H1 (cell line): ENCODE data around the gene PLCB1. TPM values are rescaled to one million over a fixed set of nuclear protein-coding genes. Genes with fewer than 3 reads are reported as not detected.

Experiments
- CTCF ChIA-PET: fragments of 300-600 bp; sonication (Branson Sonifier 250); formaldehyde crosslinking; loops from one replicate; lab custom pipeline; 2021; ENCODE audit not compliant: partially characterized antibody; lab: Charles Lee
- POLR2A ChIA-PET: fragments of 300-600 bp; sonication (Branson Sonifier 250); formaldehyde crosslinking; loops from one replicate; lab custom pipeline; 2021; ENCODE audit warnings: inconsistent platforms; ENCODE audit not compliant: partially characterized antibody; lab: Charles Lee
- DNase-seq, 2 experiments: peaks; one replicate each; pipeline versions ENCODE4 v3.0.0 to v3.0.0-alpha.2; 2010 to 2022; ENCODE audit warnings: low spot score in 2 of 2, low read depth in 1 of 2, mixed read lengths in 1 of 2
- FAIRE-seq: peaks from 2 replicates; lab custom pipeline; 2011; peaks lifted over from hg19 to GRCh38; lab: Jason Lieb, UNC
- H2AFZ ChIP-seq: 2 replicates; pipeline ENCODE4 v1.8.1; 2012; ENCODE audit warnings: low read length, inconsistent platforms
- H2AK5ac ChIP-seq: 2 replicates; pipeline ENCODE4 v1.6.1; 2013; ENCODE audit warnings: low read depth, low read length
- H2BK120ac ChIP-seq: replicated peaks from 2 replicates; pipeline ENCODE3; 2013; ENCODE audit warnings: low read depth, low read length, inconsistent platforms
- H2BK12ac ChIP-seq: 2 replicates; pipeline ENCODE4 v1.6.1; 2013; ENCODE audit warnings: low read depth, low read length
- H2BK15ac ChIP-seq: 2 replicates; pipeline ENCODE4 v1.6.1; 2013; ENCODE audit warnings: low read length
- H2BK20ac ChIP-seq: 2 replicates; pipeline ENCODE4 v1.6.1; 2013; ENCODE audit warnings: low read length
- H2BK5ac ChIP-seq: 2 replicates; pipeline ENCODE4 v1.6.1; 2013; ENCODE audit warnings: low read depth, low read length
- H3K14ac ChIP-seq: 2 replicates; pipeline ENCODE4 v1.6.1; 2013; ENCODE audit warnings: inconsistent platforms; ENCODE audit not compliant: insufficient read length
- H3K18ac ChIP-seq: 2 replicates; pipeline ENCODE4 v1.6.1; 2013; ENCODE audit warnings: low read length; ENCODE audit errors: extremely low read depth
- H3K23ac ChIP-seq: 2 replicates; pipeline ENCODE4 v1.6.1; 2013; ENCODE audit warnings: inconsistent platforms; ENCODE audit not compliant: insufficient read length
- H3K23me2 ChIP-seq: 2 replicates; pipeline ENCODE4 v1.6.1; 2013; ENCODE audit warnings: low read depth, low read length
- H3K27ac ChIP-seq: 2 replicates; pipeline ENCODE4 v1.6.1; 2011; ENCODE audit warnings: low read depth, low read length, inconsistent platforms
- H3K27me3 ChIP-seq, 4 experiments: replicated peaks in 1 of 4; 1 replicate in 1 of 4; 2 replicates in 3 of 4; pipeline versions ENCODE4 v1.6.1 to v1.8.1; 2011 to 2013; ENCODE audit warnings: low read length in 3 of 4, mild to moderate bottlenecking in 3 of 4, inconsistent platforms in 2 of 4, mixed read lengths in 2 of 4, moderate library complexity in 1 of 4; ENCODE audit not compliant: control insufficient read depth in 3 of 4, insufficient read depth in 3 of 4; ENCODE audit errors: extremely low read depth in 1 of 4
- H3K36me3 ChIP-seq, 4 experiments: 2 replicates each; pipeline versions ENCODE4 v1.6.1 to v1.8.1; 2011 to 2013; ENCODE audit warnings: mild to moderate bottlenecking in 4 of 4, low read length in 3 of 4, moderate library complexity in 2 of 4, control low read depth in 1 of 4, inconsistent platforms in 1 of 4; ENCODE audit not compliant: insufficient read depth in 4 of 4, control insufficient read depth in 2 of 4
- H3K4ac ChIP-seq: replicated peaks from 2 replicates; pipeline ENCODE3; 2013; ENCODE audit warnings: low read length, low read depth, mixed read lengths, inconsistent platforms; ENCODE audit not compliant: insufficient read length
- H3K4me1 ChIP-seq, 4 experiments: replicated peaks in 1 of 4; 1 replicate in 1 of 4; 2 replicates in 3 of 4; pipeline versions ENCODE4 v1.6.1 to v1.8.1; 2011 to 2013; ENCODE audit warnings: low read length in 3 of 4, inconsistent platforms in 2 of 4, mixed read lengths in 1 of 4; ENCODE audit not compliant: insufficient read depth in 4 of 4, control insufficient read depth in 3 of 4
- H3K4me2 ChIP-seq, 2 experiments: 2 replicates each; pipeline versions ENCODE4 v1.6.1 to v1.8.1; 2011 to 2013; ENCODE audit warnings: low read depth in 2 of 2, low read length in 2 of 2, control low read depth in 1 of 2, inconsistent platforms in 1 of 2, mild to moderate bottlenecking in 1 of 2; ENCODE audit not compliant: insufficient read depth in 1 of 2
- H3K4me3 ChIP-seq, 4 experiments: fragments of 200-600, 300-600 bp in 1 of 4; sonication (generic), shearing (Covaris generic), sonication (Bioruptor Twin) in 1 of 4; 2 replicates each; pipeline versions ENCODE4 v1.5.1 to v1.8.1; 2011 to 2016; ENCODE audit warnings: low read length in 4 of 4, low read depth in 3 of 4, control low read depth in 2 of 4, inconsistent platforms in 2 of 4, mild to moderate bottlenecking in 2 of 4, mixed read lengths in 1 of 4, moderate library complexity in 1 of 4; ENCODE audit not compliant: insufficient read depth in 2 of 4; ENCODE audit errors: extremely low read depth in 1 of 4
- H3K56ac ChIP-seq: replicated peaks from 2 replicates; pipeline ENCODE3; 2013; ENCODE audit warnings: low read depth, mild to moderate bottlenecking, mixed read lengths, low read length, inconsistent platforms; ENCODE audit not compliant: insufficient read length
- H3K79me1 ChIP-seq: 2 replicates; pipeline ENCODE4 v1.6.1; 2013; ENCODE audit warnings: low read depth, low read length, control low read depth
- H3K79me2 ChIP-seq, 2 experiments: 2 replicates each; pipeline versions ENCODE4 v1.6.1 to v1.8.1; 2012 to 2013; ENCODE audit warnings: low read length in 2 of 2, mild to moderate bottlenecking in 2 of 2, inconsistent platforms in 1 of 2; ENCODE audit not compliant: insufficient read depth in 2 of 2, control insufficient read depth in 1 of 2
- H3K9ac ChIP-seq, 4 experiments: replicated peaks in 1 of 4; 1 replicate in 1 of 4; 2 replicates in 3 of 4; pipeline versions ENCODE4 v1.6.1 to v1.8.1; 2011 to 2013; ENCODE audit warnings: low read depth in 3 of 4, low read length in 3 of 4, control low read depth in 2 of 4, mild to moderate bottlenecking in 2 of 4, moderate library complexity in 2 of 4, inconsistent platforms in 1 of 4; ENCODE audit errors: extremely low read depth in 1 of 4
- H3K9me3 ChIP-seq, 2 experiments: 2 replicates each; pipeline versions ENCODE4 v1.6.1 to v1.8.1; 2012 to 2013; ENCODE audit warnings: mild to moderate bottlenecking in 2 of 2, moderate library complexity in 2 of 2, control low read depth in 1 of 2, inconsistent platforms in 1 of 2, low read depth in 1 of 2, low read length in 1 of 2, mixed read lengths in 1 of 2; ENCODE audit not compliant: insufficient read depth in 2 of 2
- H4K20me1 ChIP-seq, 2 experiments: replicated peaks in 1 of 2; 2 replicates each; pipeline versions ENCODE3 to v1.8.1; 2011 to 2013; ENCODE audit warnings: inconsistent platforms in 2 of 2, low read length in 2 of 2, mild to moderate bottlenecking in 1 of 2; ENCODE audit not compliant: insufficient read depth in 2 of 2, control insufficient read depth in 1 of 2
- H4K5ac ChIP-seq: 2 replicates; pipeline ENCODE4 v1.6.1; 2013; ENCODE audit warnings: low read length, low read depth, mixed read lengths, inconsistent platforms; ENCODE audit not compliant: insufficient read length
- H4K8ac ChIP-seq: 2 replicates; pipeline ENCODE4 v1.8.0; 2013; ENCODE audit warnings: mild to moderate bottlenecking, moderate library complexity, low read length, inconsistent platforms; ENCODE audit not compliant: insufficient read depth; ENCODE audit errors: extremely low read depth
- H4K91ac ChIP-seq: replicated peaks from 2 replicates; pipeline ENCODE3; 2013; ENCODE audit warnings: low read length, mixed read lengths, inconsistent platforms; ENCODE audit not compliant: insufficient read length
- CEBPB ChIP-seq: IDR thresholded peaks from 2 replicates; pipeline ENCODE4 v1.6.1; 2012; ENCODE audit warnings: low read depth, low read length
- CTBP2 ChIP-seq: IDR thresholded peaks from 2 replicates; pipeline ENCODE4 v1.7.0; 2011; ENCODE audit warnings: borderline replicate concordance, mild to moderate bottlenecking, moderate library complexity, mixed read lengths, low read length; ENCODE audit not compliant: insufficient read depth, insufficient read length
- GABPA ChIP-seq: IDR thresholded peaks from 2 replicates; pipeline ENCODE4 v1.6.1; 2011; ENCODE audit warnings: mild to moderate bottlenecking, low read length, moderate library complexity, borderline replicate concordance; ENCODE audit not compliant: insufficient read depth
- NANOG ChIP-seq: IDR thresholded peaks from 2 replicates; pipeline ENCODE4 v1.6.1; 2011; ENCODE audit warnings: low read length, low read depth, mild to moderate bottlenecking, inconsistent platforms; ENCODE audit not compliant: insufficient read depth, poor library complexity, severe bottlenecking
- TBP ChIP-seq: IDR thresholded peaks from 2 replicates; pipeline ENCODE4 v1.6.1; 2011; ENCODE audit warnings: low read depth, low read length, improper control_type of control experiment
- WGBS, 2 experiments: shearing (Covaris generic) in 1 of 2; methylation state at CpG; one replicate each; pipeline versions ENCODE4 v1.1.6 to v1.1.7; 2013 to 2015; ENCODE audit warnings: low lambda C conversion rate in 2 of 2, mixed read lengths in 2 of 2, inconsistent platforms in 1 of 2, low coverage in 1 of 2, missing lambda C conversion rate in 1 of 2; ENCODE audit not compliant: insufficient replicate concordance in 2 of 2, insufficient coverage in 1 of 2, insufficient read length in 1 of 2; ENCODE audit errors: extremely low coverage in 1 of 2, missing lambda C conversion rate in 1 of 2; 5-methylcytosine and 5-hydroxymethylcytosine counted together
- polyA plus RNA-seq, 7 experiments: library from polyadenylated mRNA; depleted of rRNA in 3 of 7; stranded (reverse) in 5 of 7; unstranded in 2 of 7; fragments of >200 nt in 5 of 7; fragments of 200-250 nt in 2 of 7; gene quantifications; 1 replicate in 5 of 7; 2 replicates in 1 of 7; 4 replicates in 1 of 7; pipeline versions ENCODE4 v1.2.1 to v1.2.3, GENCODE V29; 2011 to 2013; ENCODE audit warnings: missing spikeins in 2 of 7, mixed read lengths in 2 of 7
- total RNA-seq: library from RNA; stranded (reverse); fragmentation: NEBNext Ultra II Directional; extraction: Animal tissue kit (Norgen Biotek cat#: 25700); gene quantifications from 2 replicates; pipeline ENCODE4 v1.2.1, GENCODE V29; 2021

Gene PLCB1
- total and polyA plus RNA-seq, 2 of the 8 experiments (the other 6 are each of a cell fraction or from before 2014, with no cell fraction given) = 2.6 to 9.1 TPM

- H4K5ac ChIP-seq = no peak overlapping the region
- H3K23ac ChIP-seq = no peak overlapping the region
- H2BK120ac ChIP-seq = no peak overlapping the region
- H2BK20ac ChIP-seq = no peak overlapping the region
- H4K8ac ChIP-seq = no peak overlapping the region
- H3K9ac ChIP-seq = no peak overlapping the region
- H2AFZ ChIP-seq = no peak overlapping the region
- H4K91ac ChIP-seq = no peak overlapping the region
- no peaks in the 10 kb centered on the region for H3K23me2 ChIP-seq
- no peak overlapping the region for H2BK15ac ChIP-seq
- no peak overlapping the region for H3K4ac ChIP-seq
- FAIRE-seq = no peak
- no peaks in the 10 kb centered on the region for H3K4me1 ChIP-seq
- H3K27me3 ChIP-seq = no peaks in the 10 kb centered on the region
- 85% methylated on average over 1 of the region's 1 CpG; no CpG with 5 or more reads in 1 of the 2 experiments for WGBS, 2 experiments
- H3K9me3 ChIP-seq = no peaks in the 10 kb centered on the region
- no peak overlapping the region for H3K56ac ChIP-seq
- H3K18ac ChIP-seq = no peak overlapping the region
- POLR2A ChIA-PET = interaction anchor here (1.0 kb wide), 1 partner anchor 8 kb away, joined by 3 read pairs; no protein-coding TSS in a partner anchor
- no peak overlapping the region for H3K27ac ChIP-seq
- CTCF ChIA-PET = interaction anchor here (1.1 to 1.5 kb wide), 2 partner anchors 11 to 114 kb away, joined by 3 to 4 read pairs; no protein-coding TSS in a partner anchor
- H2BK12ac ChIP-seq = no peak overlapping the region
- no peaks in the 10 kb centered on the region for H3K79me1 ChIP-seq
- TF ChIP-seq CEBPB = no peak
- no peak for TF ChIP-seq GABPA
- no peak for TF ChIP-seq NANOG
- no peak for TF ChIP-seq TBP
- no peak for TF ChIP-seq CTBP2
- TF ChIP-seq, all 59 proteins: peak for 0
- H3K36me3 ChIP-seq = no peaks in the 10 kb centered on the region
- H3K14ac ChIP-seq = no peak overlapping the region
- H2AK5ac ChIP-seq = no peak overlapping the region
- no peak overlapping the region for H3K4me2 ChIP-seq
- no peak overlapping the region for H2BK5ac ChIP-seq
- no peaks in the 10 kb centered on the region for H4K20me1 ChIP-seq
- H3K4me3 ChIP-seq = no peak overlapping the region
- H3K79me2 ChIP-seq = no peaks in the 10 kb centered on the region
- no peak for DNase-seq
Measured at GRCh38 chr20:8608470-8608869, 476.4 kb downstream of the PLCB1 start.
